Activated naive CD8-positive, alpha-beta T cell treated with anti-CD3 and anti-CD28 coated beads for 36 hours (primary cell): Measurements from ENCODE around the gene IGFBP1. TPM values are rescaled to one million over a fixed set of nuclear protein-coding genes. Genes with fewer than 3 reads are reported as not detected.

Source experiments
- DNase-seq: peaks from one replicate; pipeline ENCODE4 v3.0.0; 2021
- H3K27ac Mint-ChIP-seq: one replicate; pipeline ENCODE4 v1.8.0; 2022; ENCODE audit warnings: mild to moderate bottlenecking, moderate library complexity, mixed read lengths
- H3K27me3 Mint-ChIP-seq: one replicate; pipeline ENCODE4 v1.8.0; 2022; ENCODE audit warnings: mild to moderate bottlenecking, mixed read lengths
- H3K36me3 Mint-ChIP-seq: one replicate; pipeline ENCODE4 v1.8.0; 2021; ENCODE audit warnings: mild to moderate bottlenecking, mixed read lengths
- H3K4me1 Mint-ChIP-seq: one replicate; pipeline ENCODE4 v1.8.0; 2021; ENCODE audit warnings: mixed read lengths
- H3K4me3 Mint-ChIP-seq: one replicate; pipeline ENCODE4 v1.8.0; 2022; ENCODE audit warnings: mild to moderate bottlenecking, moderate library complexity, mixed read lengths
- H3K9me3 Mint-ChIP-seq: one replicate; pipeline ENCODE4 v1.8.0; 2022; ENCODE audit warnings: mixed read lengths
- total RNA-seq, 2 experiments: library from RNA; stranded (reverse); gene quantifications; one replicate each; pipeline ENCODE4 v1.2.3, GENCODE V29; 2021

The IGFBP1 gene
- total RNA-seq, 2 experiments from 2014 or later: not detected

GRCh38 chr7:45873035-45873354 lies 15.3 kb upstream of the IGFBP1 start, which contains the start of gene CCDC201:
Gene CCDC201 (minus strand): TSS chr7:45873082. CDS start chr7:45873007, 75 bp downstream.
- Mint-ChIP-seq H3K9me3 (no peaks in the 10 kb centered on the region), H3K36me3 (no peaks in the 10 kb centered on the region), H3K4me1 (no peaks in the 10 kb centered on the region), H3K4me3 (no peak within 1 kb of the TSS), H3K27me3 (no peaks in the 10 kb centered on the region), H3K27ac (no peak within 1 kb of the TSS)
- no peak for DNase-seq

GRCh38 chr7:45873355-45873754 lies 14.9 kb upstream of the IGFBP1 start:
- no peaks in the 10 kb centered on the region for H3K36me3 Mint-ChIP-seq
- H3K27ac Mint-ChIP-seq: no peak overlapping the region
- H3K27me3 Mint-ChIP-seq: no peaks in the 10 kb centered on the region
- no peaks in the 10 kb centered on the region for H3K9me3 Mint-ChIP-seq
- DNase-seq: no peak
- no peaks in the 10 kb centered on the region for H3K4me1 Mint-ChIP-seq
- no peak overlapping the region for H3K4me3 Mint-ChIP-seq

GRCh38 chr7:45874408-45875131 lies 13.7 kb upstream of the IGFBP1 start:
- Mint-ChIP-seq H3K9me3 (peaks cover 3% of the 10 kb centered on the region), H3K27me3 (no peaks in the 10 kb centered on the region), H3K4me3 (no peak overlapping the region), H3K27ac (no peak overlapping the region), H3K4me1 (no peaks in the 10 kb centered on the region), H3K36me3 (no peaks in the 10 kb centered on the region)
- DNase-seq: no peak

GRCh38 chr7:45876519-45876918 lies 11.8 kb upstream of the IGFBP1 start:
- Mint-ChIP-seq H3K4me1 (no peaks in the 10 kb centered on the region), H3K27me3 (no peaks in the 10 kb centered on the region), H3K27ac (no peak overlapping the region), H3K4me3 (no peak overlapping the region), H3K9me3 (peaks cover 3% of the 10 kb centered on the region), H3K36me3 (no peaks in the 10 kb centered on the region)
- DNase-seq: no peak

- Mint-ChIP-seq H3K36me3 (no peaks in the 10 kb centered on the region), H3K27ac (no peak overlapping the region)
These were observed 9.7 kb upstream of the IGFBP1 start for GRCh38 chr7:45878457-45879144.

GRCh38 chr7:45880433-45880860 lies 7.8 kb upstream of the IGFBP1 start:
- H3K9me3 Mint-ChIP-seq: peaks cover 3% of the 10 kb centered on the region
- peaks cover 12% of the 10 kb centered on the region for H3K27me3 Mint-ChIP-seq
- DNase-seq: no peak
- H3K4me1 Mint-ChIP-seq: no peaks in the 10 kb centered on the region
- H3K36me3 Mint-ChIP-seq: no peaks in the 10 kb centered on the region
- no peak overlapping the region for H3K4me3 Mint-ChIP-seq
- no peak overlapping the region for H3K27ac Mint-ChIP-seq

More at GRCh38 chr7:45878457-45879144, 9.7 kb upstream of the IGFBP1 start:
- DNase-seq: no peak
- Mint-ChIP-seq H3K27me3 (no peaks in the 10 kb centered on the region), H3K4me3 (no peak overlapping the region), H3K9me3 (peaks cover 3% of the 10 kb centered on the region), H3K4me1 (no peaks in the 10 kb centered on the region)

GRCh38 chr7:45881280-45881758 lies 7.0 kb upstream of the IGFBP1 start:
- H3K27me3 Mint-ChIP-seq: peaks cover 18% of the 10 kb centered on the region
- H3K9me3 Mint-ChIP-seq: peaks cover 3% of the 10 kb centered on the region
- no peak for DNase-seq
- H3K36me3 Mint-ChIP-seq: no peaks in the 10 kb centered on the region
- no peak overlapping the region for H3K4me3 Mint-ChIP-seq
- no peak overlapping the region for H3K27ac Mint-ChIP-seq
- H3K4me1 Mint-ChIP-seq: no peaks in the 10 kb centered on the region

GRCh38 chr7:45881759-45882464 lies 6.4 kb upstream of the IGFBP1 start:
- no peak for DNase-seq
- H3K4me3 Mint-ChIP-seq: no peak overlapping the region
- H3K27me3 Mint-ChIP-seq: peaks cover 24% of the 10 kb centered on the region
- no peaks in the 10 kb centered on the region for H3K36me3 Mint-ChIP-seq
- no peak overlapping the region for H3K27ac Mint-ChIP-seq
- H3K9me3 Mint-ChIP-seq: peaks cover 3% of the 10 kb centered on the region
- H3K4me1 Mint-ChIP-seq: no peaks in the 10 kb centered on the region

- peaks cover 30% of the 10 kb centered on the region for H3K27me3 Mint-ChIP-seq
- no peak overlapping the region for H3K27ac Mint-ChIP-seq
- H3K4me3 Mint-ChIP-seq: no peak overlapping the region
- DNase-seq: no peak
- H3K9me3 Mint-ChIP-seq: peaks cover 3% of the 10 kb centered on the region
- no peaks in the 10 kb centered on the region for H3K36me3 Mint-ChIP-seq
- H3K4me1 Mint-ChIP-seq: no peaks in the 10 kb centered on the region
These were observed 5.8 kb upstream of the IGFBP1 start for GRCh38 chr7:45882465-45882810.

GRCh38 chr7:45884136-45884535 lies 4.2 kb upstream of the IGFBP1 start:
- Mint-ChIP-seq H3K4me1 (no peaks in the 10 kb centered on the region), H3K27ac (no peak overlapping the region), H3K4me3 (no peak overlapping the region), H3K27me3 (peaks cover 43% of the 10 kb centered on the region), H3K9me3 (peaks cover 2% of the 10 kb centered on the region), H3K36me3 (no peaks in the 10 kb centered on the region)
- DNase-seq: no peak

- Mint-ChIP-seq H3K4me3 (no peak overlapping the region), H3K9me3 (no peaks in the 10 kb centered on the region), H3K27me3 (peaks cover 53% of the 10 kb centered on the region), H3K4me1 (no peaks in the 10 kb centered on the region), H3K27ac (no peak overlapping the region), H3K36me3 (no peaks in the 10 kb centered on the region)
- DNase-seq: no peak
These were observed 2.9 kb upstream of the IGFBP1 start for GRCh38 chr7:45885264-45885882.

- Mint-ChIP-seq H3K9me3 (no peaks in the 10 kb centered on the region), H3K27me3 (peaks cover 60% of the 10 kb centered on the region), H3K27ac (no peak overlapping the region), H3K36me3 (no peaks in the 10 kb centered on the region), H3K4me3 (no peak overlapping the region), H3K4me1 (no peaks in the 10 kb centered on the region)
- DNase-seq: no peak
These were observed 1.2 kb upstream of the IGFBP1 start for GRCh38 chr7:45886931-45887667.

- Mint-ChIP-seq H3K9me3 (no peaks in the 10 kb centered on the region), H3K27me3 (peaks cover 70% of the 10 kb centered on the region), H3K4me3 (peak overlapping the region; percentile 11), H3K27ac (no peak overlapping the region), H3K4me1 (no peaks in the 10 kb centered on the region), H3K36me3 (no peaks in the 10 kb centered on the region)
- no peak for DNase-seq
These were observed 692 bp downstream of the IGFBP1 start for GRCh38 chr7:45888993-45889366.

- no peak for DNase-seq
- no peaks in the 10 kb centered on the region for H3K9me3 Mint-ChIP-seq
- H3K27me3 Mint-ChIP-seq: peaks cover 73% of the 10 kb centered on the region
- no peak overlapping the region for H3K27ac Mint-ChIP-seq
- H3K4me3 Mint-ChIP-seq: no peak overlapping the region
- H3K36me3 Mint-ChIP-seq: no peaks in the 10 kb centered on the region
- H3K4me1 Mint-ChIP-seq: no peaks in the 10 kb centered on the region
These were observed 1.2 kb downstream of the IGFBP1 start for GRCh38 chr7:45889367-45890067.
